NCI-H510A treated with DMSO at 0.1 percent for 48 hours (cell line): ENCODE results near the gene ADAR.

Source experiments
- DNase-seq: peaks from one replicate; lab custom pipeline; 2025; lab: John Stamatoyannopoulos, UW

ADAR gene

DNA sequence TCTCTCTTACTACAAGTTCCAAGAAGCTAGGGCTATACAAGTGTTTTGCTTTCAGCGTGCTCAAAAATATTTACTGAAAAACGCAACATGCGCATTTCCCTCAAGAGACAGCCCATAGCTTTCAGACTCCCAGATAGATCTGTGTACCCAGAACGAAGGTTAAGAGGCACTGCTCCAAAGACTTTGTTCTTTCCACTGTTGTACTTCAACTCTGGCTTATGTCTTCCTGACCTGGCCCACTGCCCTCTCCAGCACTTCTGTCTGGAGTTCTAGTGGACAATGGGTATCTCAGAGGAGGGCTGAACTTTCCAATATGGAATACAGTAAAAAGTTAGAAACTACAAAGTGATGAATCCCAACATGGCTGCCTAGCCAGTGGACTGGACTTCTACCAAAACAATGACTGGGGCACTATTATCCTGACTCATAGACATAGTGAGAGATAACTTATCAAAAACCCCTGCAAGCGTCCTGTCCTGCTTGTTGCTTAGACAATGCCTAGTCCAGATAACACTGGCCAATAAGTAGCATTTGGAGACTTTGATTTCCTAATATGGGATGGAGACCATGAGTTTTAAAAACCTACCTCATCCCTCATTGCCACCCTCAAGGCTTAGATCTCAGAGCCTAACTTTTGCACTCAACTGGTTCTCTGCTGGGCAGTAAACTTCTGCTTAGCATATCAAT lies 8.8 kb upstream of the ADAR start:
- DNase-seq: no peak

- no peak for DNase-seq
These were observed 7.4 kb upstream of the ADAR start for GRCh38 chr1:154615411-154615810.

- no peak for DNase-seq
These were observed 6.9 kb upstream of the ADAR start for GRCh38 chr1:154614901-154615300.

- no peak for DNase-seq
These were observed 6.3 kb upstream of the ADAR start for GRCh38 chr1:154614247-154614646.

DNA sequence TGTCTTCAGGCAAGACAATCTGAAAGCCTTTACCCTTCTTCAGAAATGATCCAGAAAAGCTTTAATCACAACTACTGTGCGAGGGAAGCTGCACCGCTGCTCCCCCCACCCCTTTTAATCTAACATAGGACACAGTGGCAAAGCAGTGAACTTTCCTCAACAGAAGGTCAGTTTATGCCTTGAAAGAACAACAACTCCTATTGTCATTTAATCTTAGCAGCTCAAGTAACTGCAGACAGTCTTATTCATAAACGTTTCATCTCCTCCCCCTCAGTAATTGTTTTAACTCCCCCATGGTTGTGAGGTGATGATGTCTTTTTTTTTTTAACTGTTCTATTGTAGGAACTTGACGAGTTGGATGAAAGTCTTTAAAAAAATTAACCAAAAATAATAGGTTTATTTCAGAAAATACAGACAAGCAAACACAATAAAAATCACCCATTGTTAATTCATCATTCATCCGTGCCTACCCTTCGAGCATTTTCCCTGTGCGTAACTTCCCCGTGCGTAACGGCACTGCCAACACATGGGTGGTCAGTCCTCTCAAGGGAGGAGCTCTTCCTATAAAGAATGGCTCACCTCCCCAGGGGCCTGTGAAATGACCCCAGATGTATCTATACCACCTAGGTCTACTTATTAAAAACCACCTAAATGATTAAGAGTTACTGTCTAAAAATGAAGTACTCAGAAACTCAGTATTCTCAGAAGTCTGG lies 3.3 kb upstream of the ADAR start:
- no peak for DNase-seq

DNA sequence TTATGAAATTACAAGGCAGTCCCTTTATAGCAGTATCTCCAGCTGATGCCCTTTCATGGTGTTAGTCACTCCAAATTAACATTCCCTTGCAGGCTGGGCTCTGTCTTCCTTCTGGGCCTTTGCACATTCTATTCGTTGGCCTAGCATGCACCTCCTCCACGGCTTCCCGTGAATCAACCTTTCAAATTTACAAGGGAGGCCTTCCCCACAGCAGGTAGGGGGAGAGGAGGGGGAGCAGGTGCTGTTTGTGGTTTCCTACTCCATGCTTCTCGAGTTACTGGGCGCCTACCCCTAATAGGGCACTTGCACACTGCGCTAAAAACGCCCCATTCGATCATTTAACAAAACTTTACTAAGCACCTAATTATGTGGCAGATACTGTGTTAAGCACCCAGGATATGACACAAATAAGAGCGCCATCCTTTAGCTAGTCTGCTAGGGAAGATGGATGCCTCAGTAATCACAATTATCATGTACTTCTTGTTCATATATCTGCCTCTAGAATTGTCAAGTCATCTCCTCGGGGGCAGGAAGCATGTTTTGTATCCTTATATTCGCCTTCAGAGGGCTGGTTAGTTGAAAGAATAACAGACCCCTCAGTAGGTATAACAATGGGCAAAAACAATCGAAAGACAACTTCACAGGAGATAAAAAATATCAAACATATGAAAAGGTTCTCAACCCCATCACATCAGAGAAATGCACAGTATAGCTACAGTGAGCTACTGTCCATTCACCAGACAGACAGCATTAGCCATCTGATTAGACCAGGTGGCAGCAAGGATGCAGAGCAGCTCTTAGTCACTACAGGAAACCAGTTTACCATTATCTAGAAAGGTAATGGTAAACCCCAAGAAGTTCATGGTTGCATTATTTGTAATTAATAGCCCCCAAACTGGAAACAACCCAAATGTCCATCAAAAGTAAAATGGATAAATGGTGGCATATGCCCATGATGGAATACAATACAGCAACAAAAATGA lies 1.7 kb upstream of the ADAR start:
- peak; percentile 81 for DNase-seq

- peak; percentile 58 for DNase-seq
These were observed 648 bp upstream of the ADAR start for GRCh38 chr1:154608397-154609270.

- peak; percentile 35 for DNase-seq
These were observed 829 bp downstream of the ADAR start for GRCh38 chr1:154607106-154607608.

DNA sequence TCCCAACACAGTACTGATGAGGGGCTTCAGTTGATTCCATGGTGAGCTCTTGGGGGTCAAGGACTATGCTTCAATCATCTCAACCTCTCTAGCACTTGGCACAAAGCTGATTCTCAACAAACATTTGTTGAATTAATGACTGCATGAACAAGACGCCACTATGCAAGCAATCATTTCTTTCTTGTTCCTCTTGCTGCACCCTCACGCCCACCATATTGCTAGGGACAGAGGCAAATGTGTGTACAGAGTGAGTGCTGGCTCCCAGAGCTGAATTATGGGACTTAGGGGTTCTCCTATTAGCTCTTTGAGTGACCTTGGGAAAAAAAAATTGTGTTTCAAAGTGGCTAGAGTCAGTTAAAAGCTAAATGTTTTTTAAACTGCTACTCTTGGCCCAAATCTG lies 2.5 kb downstream of the ADAR start:
- DNase-seq: no peak

DNA sequence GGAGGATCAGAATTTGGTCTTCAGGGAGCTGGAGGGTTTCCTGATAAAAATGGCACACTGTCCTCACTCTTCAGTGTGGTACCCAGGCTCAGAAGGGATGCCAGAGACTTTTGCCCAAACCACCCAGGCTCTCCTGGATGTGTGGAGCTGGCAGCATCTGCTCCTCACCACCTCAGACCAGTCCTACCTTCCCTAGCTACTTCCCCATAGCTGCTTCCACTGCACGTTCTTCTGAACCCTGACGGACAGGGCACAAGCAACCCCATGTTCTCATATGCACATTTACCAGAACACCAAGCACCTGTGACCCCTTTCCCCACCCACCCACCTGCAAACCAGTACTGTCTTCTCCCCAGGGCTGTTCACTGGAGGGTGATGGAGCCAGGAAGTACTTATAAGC lies 4.7 kb downstream of the ADAR start:
- DNase-seq: no peak

DNA sequence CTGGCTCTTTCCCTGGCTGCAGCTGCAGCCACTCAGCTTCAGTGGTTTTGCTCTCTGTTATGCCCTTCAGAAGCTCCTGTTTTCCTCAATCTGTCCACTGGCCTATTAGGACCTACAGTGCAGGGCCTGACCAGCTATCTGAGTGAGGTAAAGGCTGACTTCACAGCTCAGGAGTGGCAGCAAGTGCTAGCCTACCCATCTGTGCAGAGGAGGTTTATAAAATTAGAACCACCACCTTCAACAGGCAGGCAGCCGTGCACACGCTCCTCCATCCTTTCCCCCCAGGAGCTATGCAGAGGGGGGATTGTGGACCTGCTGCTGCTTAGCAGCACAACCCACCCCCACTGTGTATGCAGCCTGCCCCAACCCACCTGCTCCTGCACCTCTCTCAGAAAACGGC lies 8.3 kb downstream of the ADAR start:
- DNase-seq: no peak

GRCh38 chr1:154598871-154599635 lies 8.9 kb downstream of the ADAR start:
- DNase-seq: no peak

DNA sequence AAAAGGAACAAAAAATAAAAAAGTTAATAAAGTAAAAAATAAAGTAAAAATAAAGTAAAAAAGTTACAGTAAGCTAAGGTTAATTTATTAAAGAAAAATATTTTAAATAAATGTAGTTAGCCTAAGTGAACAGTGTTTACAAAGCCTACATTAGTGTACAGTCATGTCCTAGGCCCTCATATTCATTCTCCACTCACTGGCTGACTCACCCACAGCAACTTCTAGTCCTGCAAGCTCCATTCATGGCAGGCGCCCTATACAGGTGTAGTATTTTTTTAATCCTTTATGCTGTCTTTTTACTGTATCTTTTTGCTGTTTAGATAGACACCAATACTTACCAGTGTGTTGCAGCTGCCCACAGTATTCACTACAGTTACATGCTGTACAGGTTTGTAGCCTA lies 12.4 kb downstream of the ADAR start:
- DNase-seq: no peak

GRCh38 chr1:154594811-154595210 lies 13.2 kb downstream of the ADAR start:
- DNase-seq: no peak

GRCh38 chr1:154593390-154593789 lies 14.6 kb downstream of the ADAR start:
- DNase-seq: no peak

- no peak for DNase-seq
These were observed 16.8 kb downstream of the ADAR start for GRCh38 chr1:154591206-154591605.

- no peak for DNase-seq
These were observed 17.2 kb downstream of the ADAR start for GRCh38 chr1:154590756-154591155.

- no peak for DNase-seq
These were observed 18.2 kb downstream of the ADAR start for GRCh38 chr1:154589780-154590179.

- DNase-seq: no peak
These were observed 21.3 kb downstream of the ADAR start for GRCh38 chr1:154586641-154587040.

DNA sequence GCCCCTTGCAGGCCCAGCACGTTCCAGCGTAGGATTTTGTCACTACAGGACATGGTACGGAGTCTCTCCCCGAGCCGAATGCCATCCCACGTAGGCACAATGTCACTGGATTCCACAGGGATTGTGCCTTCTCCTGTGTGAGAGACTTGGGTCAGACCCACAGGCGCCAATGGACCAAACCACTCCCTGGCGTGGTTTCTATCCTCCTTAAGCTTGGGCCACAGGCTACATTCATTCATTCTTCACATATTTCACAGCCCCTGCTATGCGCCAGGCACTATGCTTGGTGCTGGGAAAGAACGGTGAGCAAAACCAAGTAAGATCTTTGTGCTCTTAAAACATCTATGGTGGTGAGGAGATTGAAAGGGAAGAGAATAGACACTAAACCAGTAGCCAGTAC lies 21.8 kb downstream of the ADAR start:
- DNase-seq: no peak
